Measurements from ENCODE around the gene PRIM2.
"Not testable (repeated sequence)": the region's sequence is repeated elsewhere in the genome, so short reads cannot be mapped to it uniquely, and the experiment has no call there.

GRCh38 chr6:57310095-57310816 lies 7.2 kb upstream of the PRIM2 start:
- TF ChIP-seq CTCF, POLR2AphosphoS5, POLR2A (IDR thresholded peaks at IDR 0.05): not testable (repeated sequence)

Data from prostate gland (tissue), 2 donors.